PC-3 (cell line): ENCODE measurements around the gene CALN1. TPM values are rescaled to one million over a fixed set of nuclear protein-coding genes. Genes with fewer than 3 reads are reported as not detected.
"Not testable (repeated sequence)": the region's sequence is repeated elsewhere in the genome, so short reads cannot be mapped to it uniquely, and the experiment has no call there.

ENCODE experiments used
- ATAC-seq: fragments of 200-7000 bp; cut with Tn5 transposase; 2 replicates; pipeline ENCODE4 v1.9.1; 2020; ENCODE audit warnings: mild to moderate bottlenecking, moderate library complexity
- BruUV-seq: library from RNA; stranded (reverse); fragments of 400-500 nt; replicated peaks from 2 replicates; lab custom pipeline; 2021; lab: Mats Ljungman, UMichigan
- CTCF ChIA-PET: fragments of 300-600 bp; sonication (Branson Sonifier 250); formaldehyde crosslinking; loops from one replicate; lab custom pipeline; 2022; ENCODE audit warnings: antibody characterized with exemption; lab: Charles Lee
- POLR2A ChIA-PET: fragments of 300-600 bp; sonication (Branson Sonifier 250); formaldehyde crosslinking; loops from one replicate; lab custom pipeline; 2022; ENCODE audit warnings: antibody characterized with exemption; ENCODE audit not compliant: unreplicated experiment; lab: Charles Lee
- DNase-seq: peaks from one replicate; pipeline ENCODE4 v3.0.0-alpha.2; 2015
- H2AFZ ChIP-seq: fragments of 300-600 bp; sonication (generic); 2 replicates; pipeline ENCODE4 v1.6.0; 2016; ENCODE audit warnings: antibody characterized with exemption, low read length
- H3F3A ChIP-seq: fragments of 300-600 bp; sonication (generic); one replicate; pipeline ENCODE4 v1.6.0; 2017; ENCODE audit warnings: antibody characterized with exemption, low read length, control low read depth, mild to moderate bottlenecking; ENCODE audit not compliant: unreplicated experiment
- H3K27ac ChIP-seq: fragments of 300-600 bp; sonication (generic); 2 replicates; pipeline ENCODE4 v1.5.1; 2016; ENCODE audit warnings: mild to moderate bottlenecking, low read length
- H3K27me3 ChIP-seq: fragments of 300-600 bp; sonication (generic); 2 replicates; pipeline ENCODE4 v1.6.1; 2016; ENCODE audit warnings: low read length, mixed read lengths
- H3K36me3 ChIP-seq: fragments of 300-600 bp; sonication (generic); 2 replicates; pipeline ENCODE4 v1.6.1; 2016; ENCODE audit warnings: low read depth, mixed run types, low read length, mixed read lengths
- H3K4me1 ChIP-seq: fragments of 300-600 bp; sonication (generic); 2 replicates; pipeline ENCODE4 v1.5.1; 2016; ENCODE audit warnings: low read length; ENCODE audit not compliant: insufficient read depth
- H3K4me2 ChIP-seq: fragments of 300-600 bp; sonication (generic); 2 replicates; pipeline ENCODE4 v1.6.0; 2016; ENCODE audit warnings: low read length
- H3K4me3 ChIP-seq: fragments of 300-600 bp; sonication (generic); 2 replicates; pipeline ENCODE4 v1.5.1; 2016; ENCODE audit warnings: mild to moderate bottlenecking, low read length, mixed read lengths
- H3K79me2 ChIP-seq: fragments of 300-600 bp; sonication (generic); 2 replicates; pipeline ENCODE4 v1.6.1; 2017; ENCODE audit warnings: low read length, mixed read lengths
- H3K9ac ChIP-seq: fragments of 300-600 bp; sonication (generic); 2 replicates; pipeline ENCODE4 v1.6.0; 2016; ENCODE audit warnings: mild to moderate bottlenecking, low read length
- H3K9me2 ChIP-seq: fragments of 300-600 bp; sonication (generic); replicated peaks from 2 replicates; pipeline ENCODE4 v1.6.1; 2016; ENCODE audit warnings: mixed run types, low read length, mixed read lengths
- H3K9me3 ChIP-seq: fragments of 300-600 bp; sonication (generic); 2 replicates; pipeline ENCODE4 v1.6.1; 2016; ENCODE audit warnings: low read length, mixed read lengths
- H4K20me1 ChIP-seq: fragments of 300-600 bp; sonication (generic); 2 replicates; pipeline ENCODE4 v1.6.1; 2016; ENCODE audit warnings: low read length, mixed read lengths
- CTCF ChIP-seq: fragments of 300-600 bp; sonication (generic); conservative IDR thresholded peaks from 2 replicates; pipeline ENCODE4 v1.5.1; 2017; ENCODE audit warnings: antibody characterized with exemption, low read depth, mild to moderate bottlenecking, low read length
- EZH2 ChIP-seq: fragments of 300-600 bp; sonication (generic); IDR thresholded peaks from one replicate; pipeline ENCODE4 v1.6.1; 2017; ENCODE audit warnings: antibody characterized with exemption, mild to moderate bottlenecking, low read length; ENCODE audit not compliant: unreplicated experiment
- EZH2phosphoT487 ChIP-seq: fragments of 300-600 bp; sonication (generic); IDR thresholded peaks from 2 replicates; pipeline ENCODE4 v1.6.1; 2018; ENCODE audit warnings: mild to moderate bottlenecking, antibody characterized with exemption, low read length, borderline replicate concordance
- intact Hi-C: fragments of 100-400 bp; cut with micrococcal nuclease; formaldehyde crosslinking; loops from 2 replicates; pipeline ENCODE4 v1.9.0; 2023
- total RNA-seq: library from RNA; depleted of rRNA; stranded (reverse); fragments of >200 nt; gene quantifications from 2 replicates; pipeline ENCODE4 v1.2.3, GENCODE V29; 2014

Gene CALN1
- total RNA-seq, 1 experiment from 2014 or later, result not detected

DNA sequence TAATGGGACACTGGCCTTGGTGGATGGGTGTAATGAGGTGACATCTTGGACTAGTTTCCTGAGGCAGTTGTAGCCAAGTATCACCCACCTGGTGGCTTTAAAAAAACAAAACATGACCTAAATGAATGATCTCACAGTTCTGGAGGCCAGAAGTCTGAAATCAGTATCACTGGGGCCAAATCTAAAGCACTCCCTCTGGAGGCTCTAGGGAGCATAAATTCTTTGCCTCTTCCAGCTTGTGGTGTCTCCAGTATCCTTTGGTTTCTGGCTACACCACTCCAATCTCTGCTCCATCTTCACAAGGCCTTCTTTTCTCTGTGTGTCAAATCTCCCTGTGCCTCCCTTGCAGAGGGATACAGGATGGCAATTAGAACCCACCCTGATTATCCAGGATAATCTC lies 342.9 kb downstream of the CALN1 start:
- Histone ChIP-seq H3K4me3 (no peak overlapping the region), H3K9ac (no peak overlapping the region), H3K9me2 (no peaks in the 10 kb centered on the region), H2AFZ (no peak overlapping the region), H3F3A (no peaks in the 10 kb centered on the region), H3K27ac (no peak overlapping the region), H3K4me1 (no peaks in the 10 kb centered on the region), H3K36me3 (no peaks in the 10 kb centered on the region), H3K4me2 (no peak overlapping the region), H4K20me1 (no peaks in the 10 kb centered on the region), H3K9me3 (0 out of 2 replicates have a peak, but pooled peaks cover 4% of the 10 kb centered on the region), H3K27me3 (no peaks in the 10 kb centered on the region), H3K79me2 (no peaks in the 10 kb centered on the region)
- ATAC-seq, result no peak
- intact Hi-C loops, result no loop called here
- BruUV-seq, result no TSS peak
- no peak for DNase-seq
- no peak for TF ChIP-seq EZH2phosphoT487
- no peak for TF ChIP-seq EZH2
- no peak for TF ChIP-seq CTCF
- POLR2A ChIA-PET, result no interaction called here
- CTCF ChIA-PET, result no interaction called here

- H3K4me3 ChIP-seq, H3K27me3 ChIP-seq, H3K9ac ChIP-seq, intact Hi-C loops, H3F3A ChIP-seq, ATAC-seq, H4K20me1 ChIP-seq, H3K79me2 ChIP-seq, H3K4me1 ChIP-seq, H3K27ac ChIP-seq, H3K9me3 ChIP-seq, CTCF ChIA-PET, BruUV-seq, H3K4me2 ChIP-seq, POLR2A ChIA-PET, H3K9me2 ChIP-seq, H3K36me3 ChIP-seq, H2AFZ ChIP-seq, DNase-seq: not testable (repeated sequence)
Measured at GRCh38 chr7:72065764-72066163, 346.4 kb downstream of the CALN1 start.

DNA sequence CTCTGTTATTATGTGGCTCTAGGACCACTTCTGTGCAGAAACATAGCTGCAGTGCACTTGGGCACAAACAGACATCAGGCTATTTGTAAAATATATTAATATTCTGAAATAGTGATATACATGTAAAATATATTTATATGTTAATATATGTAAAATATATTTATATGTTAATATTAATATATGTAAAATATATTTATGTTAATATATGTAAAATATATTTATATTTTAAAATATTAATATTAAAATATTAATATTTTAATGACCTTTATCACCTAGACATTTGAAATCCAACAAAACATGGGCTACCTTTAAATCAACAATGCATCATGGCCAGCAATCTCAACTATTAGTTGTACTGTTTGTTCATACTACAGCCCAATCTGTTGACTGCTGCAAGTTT lies 347.2 kb downstream of the CALN1 start:
- no peak for ATAC-seq
- H3K36me3 ChIP-seq, result no peaks in the 10 kb centered on the region
- H3K9ac ChIP-seq, result no peak overlapping the region
- ChIA-PET POLR2A (no interaction called here), CTCF (no interaction called here)
- no peaks in the 10 kb centered on the region for H4K20me1 ChIP-seq
- no peaks in the 10 kb centered on the region for H3K79me2 ChIP-seq
- H3F3A ChIP-seq, result no peaks in the 10 kb centered on the region
- H3K9me3 ChIP-seq, result no peaks in the 10 kb centered on the region
- intact Hi-C loops, result no loop called here
- TF ChIP-seq EZH2phosphoT487 (no peak), EZH2 (no peak), CTCF (no peak)
- no peak overlapping the region for H2AFZ ChIP-seq
- no peak overlapping the region for H3K27ac ChIP-seq
- H3K4me1 ChIP-seq, result no peaks in the 10 kb centered on the region
- no peak for DNase-seq
- no TSS peak for BruUV-seq
- H3K27me3 ChIP-seq, result no peaks in the 10 kb centered on the region
- no peak overlapping the region for H3K4me2 ChIP-seq
- H3K4me3 ChIP-seq, result no peak overlapping the region
- no peaks in the 10 kb centered on the region for H3K9me2 ChIP-seq
